Measurements from ENCODE around the gene KTI12.

Gene KTI12

GRCh38 chr1:52070704-52071103 is 37.1 kb upstream of the KTI12 start (continued):
- TF ChIP-seq ZNF274 (IDR thresholded peaks at IDR 0.05; ENCODE audit: low read length) (no peak), ZNF274 (tag by site-specific recombination; IDR thresholded peaks at IDR 0.05; ENCODE audit: borderline replicate concordance) (no peak), HIC1 (tag by site-specific recombination; IDR thresholded peaks at IDR 0.05) (no peak), KLF8 (tag by site-specific recombination; IDR thresholded peaks at IDR 0.05) (no peak), CTCF (tag by site-specific recombination; IDR thresholded peaks at IDR 0.05) (no peak)

GRCh38 chr1:52063192-52063591 is 29.6 kb upstream of the KTI12 start:
- POLR2A ChIA-PET, result no interaction called here
- CTCF ChIA-PET, result interaction anchor here (0.7 kb wide), 1 partner anchor 40 kb away, joined by 3 read pairs; no protein-coding TSS in a partner anchor
- Histone ChIP-seq H3K4me3 (ENCODE audit: low read depth, low read length) (no peak overlapping the region), H3K36me3 (ENCODE audit: control insufficient read depth in 2 of 2, insufficient read depth in 1 of 2, low read length in 2 of 2) (peaks cover 48 to 79% of the 10 kb centered on the region in 2 experiments), H3K27ac (ENCODE audit: extremely low read depth, low read depth, low read length) (no peak overlapping the region), H3K4me1 (ENCODE audit: control insufficient read depth, insufficient read depth, low read length) (0 out of 2 replicates have a peak, but pooled peaks cover 2% of the 10 kb centered on the region), H3K9me3 (ENCODE audit: control insufficient read depth, insufficient read depth, low read depth, low read length) (no peaks in the 10 kb centered on the region)
- TF ChIP-seq GLI2 (tag by site-specific recombination; IDR thresholded peaks at IDR 0.05; ENCODE audit: borderline replicate concordance, low read depth) (no peak), ZNF747 (tag by site-specific recombination; IDR thresholded peaks at IDR 0.05) (no peak), HOXD13 (CRISPR knock-in tag; IDR thresholded peaks at IDR 0.05; ENCODE audit: borderline replicate concordance) (no peak), ZFP37 (tag by site-specific recombination; IDR thresholded peaks at IDR 0.05) (no peak), SCRT1 (tag by site-specific recombination; IDR thresholded peaks at IDR 0.05; ENCODE audit: borderline replicate concordance) (no peak), ZNF426 (tag by site-specific recombination; IDR thresholded peaks at IDR 0.05) (no peak), ATF2 (tag by site-specific recombination; IDR thresholded peaks at IDR 0.05; ENCODE audit: low read depth) (no peak), ZFHX2 (tag by site-specific recombination; conservative IDR thresholded peaks at IDR 0.05) (no peak), ZNF600 (tag by site-specific recombination; IDR thresholded peaks at IDR 0.05) (no peak), KLF10 (tag by site-specific recombination; IDR thresholded peaks at IDR 0.05) (no peak), ZNF555 (tag by site-specific recombination; conservative IDR thresholded peaks at IDR 0.05) (no peak), ZNF416 (tag by site-specific recombination; IDR thresholded peaks at IDR 0.05) (no peak), ZNF280D (tag by site-specific recombination; IDR thresholded peaks at IDR 0.05) (no peak)
